Upper lobe of left lung (tissue), 4 donors: ENCODE data around the gene BCDIN3D.

Experiments
- EP300 ChIP-seq, 4 donors: sonication (generic); formaldehyde crosslinking; IDR thresholded peaks; one replicate each; pipeline ENCODE4 v1.5.1; 2017; ENCODE audit warnings: antibody characterized with exemption in 4 of 4, control low read depth in 2 of 4
- POLR2A ChIP-seq, 4 donors: fragments of 450-650 bp; IDR thresholded peaks; one replicate each; pipeline ENCODE4 v1.5.1; 2016 to 2017; ENCODE audit warnings: antibody characterized with exemption in 4 of 4, mild to moderate bottlenecking in 2 of 4
- POLR2AphosphoS5 ChIP-seq, 2 donors: sonication (generic); formaldehyde crosslinking; IDR thresholded peaks; one replicate each; pipeline ENCODE4 v1.5.1; 2017; ENCODE audit warnings: antibody characterized with exemption in 2 of 2
- TF ChIP-seq, protein P1 (sequence below), 6 experiments: fragments of 450-650 bp in 4 of 6; fragments of 200-600 bp in 2 of 6; sonication (generic) in 2 of 6; IDR thresholded peaks; one replicate each; pipeline ENCODE4 v1.5.1; 2016 to 2019; ENCODE audit warnings: antibody characterized with exemption in 6 of 6

GRCh38 chr12:49891012-49891411 is 48.1 kb upstream of the BCDIN3D start:
- TF ChIP-seq, protein P1, sequence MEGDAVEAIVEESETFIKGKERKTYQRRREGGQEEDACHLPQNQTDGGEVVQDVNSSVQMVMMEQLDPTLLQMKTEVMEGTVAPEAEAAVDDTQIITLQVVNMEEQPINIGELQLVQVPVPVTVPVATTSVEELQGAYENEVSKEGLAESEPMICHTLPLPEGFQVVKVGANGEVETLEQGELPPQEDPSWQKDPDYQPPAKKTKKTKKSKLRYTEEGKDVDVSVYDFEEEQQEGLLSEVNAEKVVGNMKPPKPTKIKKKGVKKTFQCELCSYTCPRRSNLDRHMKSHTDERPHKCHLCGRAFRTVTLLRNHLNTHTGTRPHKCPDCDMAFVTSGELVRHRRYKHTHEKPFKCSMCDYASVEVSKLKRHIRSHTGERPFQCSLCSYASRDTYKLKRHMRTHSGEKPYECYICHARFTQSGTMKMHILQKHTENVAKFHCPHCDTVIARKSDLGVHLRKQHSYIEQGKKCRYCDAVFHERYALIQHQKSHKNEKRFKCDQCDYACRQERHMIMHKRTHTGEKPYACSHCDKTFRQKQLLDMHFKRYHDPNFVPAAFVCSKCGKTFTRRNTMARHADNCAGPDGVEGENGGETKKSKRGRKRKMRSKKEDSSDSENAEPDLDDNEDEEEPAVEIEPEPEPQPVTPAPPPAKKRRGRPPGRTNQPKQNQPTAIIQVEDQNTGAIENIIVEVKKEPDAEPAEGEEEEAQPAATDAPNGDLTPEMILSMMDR (IDR thresholded peaks at IDR 0.05): no peak
- TF ChIP-seq EP300 (IDR thresholded peaks at IDR 0.05) (no peak), POLR2AphosphoS5 (IDR thresholded peaks at IDR 0.05) (no peak), POLR2A (IDR thresholded peaks at IDR 0.05) (no peak)
